Glomerular endothelial cell (primary cell): ENCODE measurements around the gene ANKRD10. TPM values are rescaled to one million over a fixed set of nuclear protein-coding genes. Genes with fewer than 3 reads are reported as not detected.
"Not testable (repeated sequence)": the region's sequence is repeated elsewhere in the genome, so short reads cannot be mapped to it uniquely, and the experiment has no call there.

ENCODE experiments used
- DNase-seq: peaks from one replicate; pipeline ENCODE4 v3.0.0-alpha.2; 2011; ENCODE audit warnings: low read depth, low spot score; ENCODE audit errors: extremely low read depth
- total RNA-seq: library from RNA; depleted of rRNA; stranded (reverse); fragments of >200 nt; gene quantifications from 2 replicates; pipeline ENCODE4 v1.2.3, GENCODE V29; 2015

Gene ANKRD10
- total RNA-seq = 66.0 and 92.9 TPM in 2 replicates

DNA sequence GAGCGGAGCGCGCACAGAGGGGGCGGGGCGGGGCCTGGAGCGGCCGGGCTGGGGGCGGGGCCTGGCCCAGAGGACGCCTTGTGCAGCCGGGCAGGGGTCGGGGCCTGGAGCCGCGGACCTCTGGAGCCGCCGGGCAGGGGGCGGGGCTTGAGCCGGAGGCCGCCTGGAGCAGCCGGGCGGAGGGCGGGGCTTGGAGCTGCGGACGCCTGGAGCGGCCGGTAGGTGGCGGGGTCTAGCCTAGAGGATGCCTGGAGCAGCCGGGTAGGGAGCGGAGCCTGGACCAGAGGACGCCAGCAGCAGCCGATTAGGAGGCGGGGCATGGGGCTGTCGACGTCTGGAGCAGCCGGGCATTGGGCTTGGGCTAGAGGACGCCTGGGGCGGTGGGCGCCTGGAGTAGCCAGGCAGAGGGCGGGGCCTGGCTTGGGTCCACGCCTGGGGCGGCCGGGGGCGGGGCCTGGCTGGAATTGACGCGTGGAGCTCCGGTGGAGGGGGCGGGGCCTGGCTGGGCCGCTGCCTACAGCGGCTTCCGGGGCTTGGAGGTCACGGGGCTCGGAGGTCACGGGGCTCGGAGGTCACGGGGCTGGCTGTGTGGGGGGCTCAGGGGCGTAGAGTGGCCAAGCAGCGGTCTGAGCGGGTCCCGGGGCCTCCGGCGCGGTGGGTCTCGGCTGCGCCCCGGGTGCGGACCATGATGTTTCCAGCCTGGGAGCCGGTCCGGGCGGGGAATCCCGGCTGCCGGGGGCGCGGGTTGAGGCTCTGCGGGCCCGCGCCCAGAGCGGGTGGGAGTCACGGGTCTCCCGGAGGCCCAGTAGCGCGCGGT, at the start of gene ANKRD10:
TSS of gene ANKRD10 (minus strand) at position 13 of the 817 bp plus-strand sequence. CDS start 135 bp downstream, outside the sequence.
- DNase-seq = peak; percentile 80

DNA sequence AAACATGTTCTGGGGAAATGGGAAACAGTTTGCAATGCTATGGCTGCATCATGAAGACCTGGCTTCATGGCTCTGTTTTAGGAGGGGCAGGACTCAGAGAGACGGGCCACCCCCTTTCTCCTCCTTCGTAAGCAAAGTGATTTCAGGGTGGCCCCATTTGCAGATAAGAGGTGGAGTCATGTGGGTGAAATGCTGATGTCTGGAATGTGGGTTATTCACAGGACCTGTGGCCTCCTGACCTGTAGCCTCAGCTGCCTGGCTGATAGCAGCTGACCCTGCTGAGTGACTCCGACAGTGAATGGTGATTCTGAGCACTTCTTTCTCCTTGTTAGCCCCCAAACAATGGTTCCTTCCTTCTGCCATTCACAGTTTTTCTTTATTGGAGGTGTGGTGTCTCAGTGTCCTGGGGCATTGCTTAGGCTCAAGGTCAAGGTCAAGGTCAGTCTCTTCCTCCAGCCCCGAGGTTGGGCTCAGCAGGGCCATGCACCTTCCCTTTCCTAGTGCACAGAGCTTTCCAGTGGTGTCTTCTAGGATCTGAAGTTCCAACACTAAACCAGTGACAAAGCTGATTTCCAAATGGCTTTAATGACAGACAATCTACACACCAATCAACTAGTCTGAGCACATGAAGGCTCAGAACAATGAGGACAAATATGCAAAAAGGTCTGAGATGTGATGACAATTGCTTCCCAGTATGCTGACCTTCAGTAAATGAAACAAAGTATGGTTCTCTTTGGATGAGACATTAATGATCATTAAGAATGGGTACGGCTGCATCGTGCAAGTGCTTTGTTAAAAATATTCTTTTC, 49.6 kb upstream of the ANKRD10 start:
- DNase-seq = no peak

DNA sequence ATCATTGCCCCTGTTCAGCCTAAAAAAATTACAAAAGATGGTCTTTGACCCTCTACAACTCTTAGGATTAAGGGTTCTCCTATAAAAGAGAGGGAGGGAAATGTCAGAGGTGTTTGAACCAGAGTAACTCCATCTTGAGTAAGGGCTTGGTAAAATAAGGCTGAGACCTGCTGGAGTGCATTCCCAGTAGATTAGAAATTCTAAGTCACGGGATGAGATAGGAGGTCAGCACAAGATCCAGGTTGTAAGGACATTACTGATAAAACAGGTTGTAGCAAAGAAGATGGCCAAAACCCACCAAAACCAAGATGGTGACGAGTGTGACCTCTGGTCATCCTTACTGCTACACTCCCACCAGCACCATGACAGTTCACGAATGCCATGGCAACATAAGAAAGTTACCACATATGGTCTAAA, 48.7 kb upstream of the ANKRD10 start:
- no peak for DNase-seq

DNA sequence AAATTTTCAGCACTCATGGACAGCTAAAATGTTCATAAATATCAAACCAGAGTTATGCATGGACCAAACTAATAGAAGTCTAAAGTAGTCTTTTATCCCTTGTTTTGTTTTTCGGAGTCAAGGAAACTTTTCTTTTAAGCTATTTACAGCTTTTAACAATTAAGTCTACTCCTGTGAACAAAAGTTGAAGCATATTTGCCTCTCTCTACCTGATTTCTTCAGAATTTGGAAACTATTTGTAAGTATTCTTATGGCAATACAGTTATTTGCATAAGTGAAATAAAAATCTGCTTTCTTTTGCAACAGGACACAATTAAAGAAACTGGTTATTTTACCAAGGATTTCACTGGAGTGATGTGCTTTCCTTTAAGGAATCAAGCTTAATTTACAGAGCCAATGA, 47.1 kb upstream of the ANKRD10 start:
- no peak for DNase-seq

DNA sequence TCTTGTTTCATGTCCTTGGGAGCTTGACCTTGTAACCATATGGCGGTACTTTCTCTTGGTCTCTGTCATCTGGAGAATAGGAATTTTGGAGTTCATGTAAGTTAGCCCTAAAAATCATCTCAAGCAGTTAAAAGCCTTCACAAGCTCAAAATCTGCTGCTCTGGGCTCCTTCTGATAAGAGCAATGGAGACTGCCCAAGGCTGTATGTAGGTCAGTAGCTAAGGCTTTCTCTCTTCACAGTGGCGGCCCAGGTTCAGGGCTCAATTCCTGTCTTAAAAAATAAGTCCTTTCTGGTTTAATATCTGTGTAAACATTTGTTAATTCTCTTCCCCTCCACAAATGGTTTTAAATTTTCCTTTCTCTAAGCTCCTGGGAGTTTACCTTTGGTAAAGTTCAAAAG, 45.3 kb upstream of the ANKRD10 start:
- DNase-seq = no peak

DNA sequence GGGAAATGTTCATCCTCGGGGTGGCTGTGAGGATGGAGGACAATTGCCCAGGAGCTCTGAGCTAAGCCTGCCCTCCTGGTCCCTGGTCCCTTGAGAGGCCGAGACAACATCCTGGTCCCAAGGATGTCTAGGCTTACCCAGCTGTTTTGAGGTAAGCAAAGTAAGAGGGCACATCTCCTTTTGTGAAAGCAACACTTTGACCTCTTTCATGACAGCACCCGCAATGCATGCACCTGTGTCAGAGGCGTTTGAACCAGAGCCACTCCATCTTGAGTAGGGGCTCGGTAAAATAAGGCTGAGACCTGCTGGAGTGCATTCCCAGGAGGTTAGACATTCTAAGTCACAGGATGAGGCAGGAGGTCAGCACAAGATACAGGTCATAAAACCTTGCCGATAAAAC, 43.1 kb upstream of the ANKRD10 start:
- no peak for DNase-seq

DNA sequence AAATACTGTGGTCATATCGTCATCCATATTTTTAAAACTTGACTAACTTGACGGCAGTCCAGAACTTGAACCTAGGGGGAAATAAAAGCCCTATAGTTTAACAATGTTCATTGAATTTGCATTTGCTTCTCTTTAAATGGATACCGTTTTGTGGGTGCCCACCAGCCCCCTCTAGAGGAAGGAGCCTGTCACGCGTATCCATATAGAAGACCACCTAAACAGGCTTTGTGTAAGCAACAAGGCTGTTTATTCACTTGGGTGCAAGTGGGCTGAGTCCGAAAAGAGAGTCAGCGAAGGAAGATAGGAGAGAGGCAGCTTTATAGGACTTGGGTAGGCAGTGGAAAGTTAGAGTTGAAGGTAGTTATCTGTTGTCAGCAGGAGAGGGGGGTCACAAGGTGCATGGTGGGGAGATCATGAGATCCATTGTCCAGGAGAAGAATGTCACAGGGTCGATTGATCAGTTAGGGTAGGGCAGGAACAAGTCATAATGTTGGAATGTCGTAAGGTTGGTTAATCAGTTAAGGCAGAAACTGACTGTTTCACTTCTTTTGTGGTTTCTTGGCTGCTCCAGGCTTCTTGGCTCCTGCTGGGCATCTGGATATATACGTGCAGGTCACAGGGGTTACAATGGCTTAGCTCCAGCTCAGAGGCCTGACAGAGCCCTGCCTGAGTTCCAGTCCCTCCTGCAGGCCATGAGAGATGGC, 42.5 kb upstream of the ANKRD10 start:
- no peak for DNase-seq

DNA sequence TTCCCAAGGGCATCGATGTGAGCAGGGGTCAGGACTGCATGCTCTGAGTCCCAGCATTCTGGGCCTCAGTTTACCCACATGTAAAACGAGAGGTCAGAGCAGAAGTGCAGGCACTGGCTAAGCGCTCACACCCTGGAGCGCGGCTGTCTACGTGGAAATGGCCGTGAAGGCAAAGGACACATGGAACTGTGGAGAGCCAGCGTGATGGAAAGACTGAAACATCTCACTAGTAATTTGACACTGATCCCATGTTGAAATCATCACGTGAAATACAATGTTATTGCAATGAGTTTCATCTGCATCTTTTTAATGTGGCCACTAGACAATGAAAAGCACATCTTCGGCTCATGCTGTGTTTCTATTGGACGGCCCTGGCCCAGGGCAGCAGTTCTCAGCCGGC, 41.3 kb upstream of the ANKRD10 start:
- DNase-seq = not testable (repeated sequence)

DNA sequence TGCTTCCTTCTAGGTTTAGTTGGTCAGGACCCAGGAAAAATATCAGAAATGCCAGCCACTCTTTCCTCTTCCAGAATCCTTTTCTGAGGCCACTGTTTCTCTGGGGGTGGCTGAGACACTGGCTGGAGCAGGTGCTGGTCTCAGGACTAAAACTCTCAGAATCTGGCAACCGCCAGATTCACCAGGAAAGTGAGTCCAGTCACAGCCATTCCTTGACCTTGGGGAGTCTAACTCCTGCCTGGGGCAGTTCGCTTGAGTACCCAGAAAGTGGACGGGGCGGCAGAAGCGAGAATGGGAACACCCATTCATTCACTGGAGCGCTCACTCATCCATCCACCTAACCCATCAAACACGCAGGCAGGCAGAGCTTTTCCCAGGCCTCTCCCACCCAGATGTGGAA, 40.7 kb upstream of the ANKRD10 start:
- not testable (repeated sequence) for DNase-seq

DNA sequence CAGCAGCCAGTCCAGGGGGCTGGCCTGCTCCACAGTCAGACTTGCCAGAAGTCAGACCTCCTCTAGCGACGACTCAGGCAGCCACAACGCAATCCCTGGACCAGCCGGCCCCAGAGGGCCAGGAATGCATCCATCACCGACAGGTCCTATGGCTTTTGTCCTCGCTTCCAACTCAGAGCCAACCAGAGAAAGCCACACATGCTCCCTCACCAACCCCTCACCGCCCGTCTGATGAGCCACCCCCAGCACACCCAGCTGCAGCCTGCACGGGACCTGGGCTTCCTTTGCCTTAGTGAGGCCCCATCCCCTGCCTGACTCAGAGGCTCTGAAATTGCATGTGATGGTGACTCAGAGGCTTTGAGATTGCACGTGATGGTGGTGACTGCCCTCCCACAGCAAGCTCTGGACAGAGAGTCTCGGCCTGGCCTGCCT, 40.2 kb upstream of the ANKRD10 start:
- DNase-seq = peak; percentile 66

DNA sequence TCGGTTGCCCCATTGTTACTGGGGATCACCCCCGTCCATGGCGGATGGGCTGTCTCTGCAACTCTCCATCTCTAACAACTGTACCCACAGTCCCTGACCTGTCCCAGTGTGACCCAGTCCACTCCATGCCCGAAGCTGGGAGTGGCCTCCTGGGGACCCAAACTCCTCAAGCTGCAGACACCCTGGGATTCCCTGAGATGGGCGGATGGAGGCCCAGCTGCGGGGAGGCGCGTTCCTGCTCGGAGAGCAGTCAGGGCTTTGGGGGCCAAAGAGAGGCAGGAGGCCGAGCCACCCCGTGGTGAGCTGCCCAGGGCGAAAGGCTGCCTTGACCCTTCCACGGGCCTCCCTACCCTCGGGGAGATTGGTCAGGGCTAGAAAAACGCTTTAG, 39.7 kb upstream of the ANKRD10 start:
- DNase-seq = not testable (repeated sequence)

DNA sequence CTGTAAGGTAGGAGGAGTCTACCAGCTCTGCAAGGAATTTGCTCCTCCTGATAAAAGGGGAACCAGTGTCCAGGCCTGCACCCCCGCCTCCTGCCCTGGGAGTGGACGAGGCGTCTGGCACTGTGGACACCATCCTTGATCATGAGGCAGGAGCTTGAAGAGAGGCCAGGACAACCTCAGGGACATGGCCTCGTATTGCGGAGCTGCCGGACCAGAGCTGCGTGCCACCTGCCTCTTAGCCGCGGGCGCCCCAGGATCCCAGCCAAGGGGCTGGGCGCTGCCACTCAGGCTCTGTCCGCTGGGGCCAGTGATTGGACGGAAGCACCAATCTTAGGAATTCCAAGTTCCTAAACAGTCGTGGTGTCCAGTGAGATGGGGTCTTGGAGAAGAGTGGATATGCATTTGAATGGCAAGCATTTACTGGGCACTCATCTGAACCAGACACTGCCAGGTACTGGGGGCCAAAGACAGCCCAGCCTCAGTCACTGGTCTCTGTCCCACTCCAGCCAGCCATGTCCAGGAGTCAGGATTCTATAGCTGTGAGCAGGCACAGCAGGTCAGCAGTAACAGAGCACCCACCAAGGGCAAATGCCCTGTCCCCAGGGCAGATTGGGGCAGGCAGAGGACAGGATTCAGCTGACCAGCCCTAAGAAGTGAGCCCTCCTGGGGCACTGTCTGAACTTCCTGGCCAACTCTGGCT, 39.1 kb upstream of the ANKRD10 start:
- DNase-seq = no peak

DNA sequence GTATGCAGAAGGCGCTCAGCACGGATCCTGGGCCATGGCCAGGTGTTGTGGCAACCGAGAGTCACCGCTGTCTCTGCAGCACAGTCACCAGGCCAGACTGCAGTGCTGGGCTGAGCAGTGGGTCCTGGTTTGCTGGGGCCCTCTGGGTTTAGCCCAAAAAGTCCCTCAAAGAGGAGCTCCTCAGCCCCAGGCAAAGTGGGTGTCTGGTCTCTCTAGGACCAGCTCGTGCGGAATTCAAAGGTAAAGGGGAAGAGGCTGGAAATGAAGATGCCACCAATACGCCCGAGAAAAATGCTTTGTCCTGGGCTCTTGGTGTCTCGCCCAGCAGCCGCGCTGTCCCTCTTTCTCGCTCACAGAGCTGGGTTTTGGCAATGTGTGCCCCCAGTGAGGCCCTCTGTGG, 38.5 kb upstream of the ANKRD10 start:
- DNase-seq = no peak

DNA sequence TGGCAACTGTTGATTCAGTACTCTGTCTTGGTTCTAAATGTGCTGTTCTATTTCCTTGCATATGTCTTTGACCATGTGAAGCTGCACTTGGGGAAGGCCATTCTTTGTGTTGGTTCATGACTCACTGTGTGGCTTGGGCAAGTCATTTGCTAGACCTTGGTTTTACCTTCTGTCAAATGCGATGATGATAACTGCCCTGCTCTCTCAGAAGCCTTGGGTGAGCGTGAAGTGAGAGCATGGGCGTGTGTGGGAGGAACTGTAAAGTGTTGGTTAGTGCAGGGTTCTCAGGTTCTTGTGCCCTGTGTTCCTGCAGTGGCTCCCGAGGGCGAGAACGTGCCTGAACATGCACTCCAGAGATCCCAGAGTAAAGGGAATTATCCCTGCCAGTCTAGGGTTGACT, 37.3 kb upstream of the ANKRD10 start:
- not testable (repeated sequence) for DNase-seq

DNA sequence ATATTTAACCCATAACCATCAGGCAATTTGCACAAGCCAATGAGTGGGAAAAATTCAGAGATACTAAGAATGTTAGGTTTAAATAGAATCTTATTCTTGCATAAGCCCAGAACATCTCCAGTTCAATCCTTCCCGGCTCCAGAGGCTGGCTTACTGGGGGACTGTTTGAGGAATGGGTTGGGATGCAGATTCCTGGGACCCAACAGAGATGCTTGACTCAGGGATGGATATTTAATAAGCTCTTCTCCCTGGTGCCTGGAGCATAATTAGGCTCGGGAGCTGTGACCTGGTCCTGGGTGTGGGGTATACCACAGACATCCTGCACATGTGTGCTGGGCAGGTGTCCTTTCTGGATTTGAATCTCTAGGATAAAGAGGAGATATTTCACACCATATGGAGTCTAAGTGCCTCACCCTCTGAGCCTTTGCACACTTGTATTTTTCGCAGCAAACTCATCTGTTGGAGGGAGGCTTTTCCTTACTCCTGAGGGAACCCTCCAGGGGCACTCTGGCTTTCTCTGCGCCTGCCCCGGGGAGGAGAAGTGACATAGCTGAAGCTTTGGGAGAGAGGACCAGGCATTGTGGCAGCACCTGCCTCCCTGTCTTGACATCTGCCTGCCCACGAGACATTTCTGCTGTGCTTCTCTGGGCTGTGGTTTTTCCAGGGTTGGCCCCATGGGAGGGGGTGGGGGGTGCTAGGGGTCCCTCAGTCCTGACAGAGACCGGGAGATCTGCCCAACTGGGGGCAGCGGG, 36.1 kb upstream of the ANKRD10 start:
- no peak for DNase-seq

DNA sequence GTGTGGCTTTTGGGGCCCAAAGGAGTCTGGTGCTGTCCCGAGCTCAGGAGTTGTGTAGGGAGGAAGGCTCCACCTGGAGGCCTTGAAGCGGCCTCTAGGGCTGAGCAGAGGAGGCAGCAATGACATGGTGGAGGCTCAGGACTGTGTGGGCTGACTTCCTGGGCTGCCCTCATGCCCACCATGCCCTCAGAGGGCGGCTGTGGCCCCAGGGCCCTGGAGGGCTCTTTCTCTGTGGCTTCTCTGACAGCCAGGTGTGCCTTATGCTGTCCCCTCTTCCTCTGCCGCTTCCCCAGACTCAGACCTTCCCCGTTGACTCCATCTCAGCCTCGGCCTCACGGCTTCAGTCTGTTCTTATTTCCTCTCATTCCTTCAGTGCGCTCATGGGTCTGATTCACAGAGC, 35.5 kb upstream of the ANKRD10 start:
- no peak for DNase-seq

DNA sequence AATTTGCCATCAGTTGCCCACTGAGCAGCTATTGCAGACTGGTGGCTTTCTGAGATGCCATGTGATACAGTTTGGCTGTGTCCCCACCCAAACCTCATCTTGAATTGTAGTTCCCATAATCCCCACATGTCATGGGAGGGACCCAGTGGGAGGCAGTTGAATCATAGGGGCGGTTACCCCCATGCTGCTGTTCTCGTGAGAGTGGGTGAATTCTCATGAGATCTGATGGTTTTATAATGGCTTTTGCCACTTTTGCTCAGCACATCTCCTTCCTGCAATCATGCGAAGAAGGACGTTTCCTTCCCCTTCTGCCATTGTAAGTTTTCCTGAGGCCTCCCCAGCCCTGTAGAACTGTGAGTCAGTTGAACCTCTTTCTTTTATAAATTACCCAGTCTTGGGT, 34.8 kb upstream of the ANKRD10 start:
- DNase-seq = no peak

DNA sequence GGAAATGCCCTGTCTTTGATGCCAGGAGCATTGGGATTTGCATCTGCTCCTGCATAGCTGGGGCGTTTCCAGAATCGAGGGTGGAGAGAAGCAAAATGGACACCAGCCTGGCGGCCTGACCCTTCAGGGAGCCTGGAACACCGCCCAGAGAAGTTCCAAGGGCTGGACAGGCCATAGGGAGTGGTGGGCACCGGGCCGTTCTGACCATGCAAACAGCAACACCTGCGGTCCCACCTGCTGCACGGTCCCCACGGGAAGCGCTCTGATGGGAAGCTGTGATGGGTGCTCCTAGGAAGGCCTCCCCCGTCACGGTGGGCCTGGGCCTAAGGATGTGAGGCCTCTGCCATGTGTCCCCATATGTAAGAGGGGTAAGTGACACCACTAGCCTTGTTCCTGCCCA, 34.2 kb upstream of the ANKRD10 start:
- no peak for DNase-seq

DNA sequence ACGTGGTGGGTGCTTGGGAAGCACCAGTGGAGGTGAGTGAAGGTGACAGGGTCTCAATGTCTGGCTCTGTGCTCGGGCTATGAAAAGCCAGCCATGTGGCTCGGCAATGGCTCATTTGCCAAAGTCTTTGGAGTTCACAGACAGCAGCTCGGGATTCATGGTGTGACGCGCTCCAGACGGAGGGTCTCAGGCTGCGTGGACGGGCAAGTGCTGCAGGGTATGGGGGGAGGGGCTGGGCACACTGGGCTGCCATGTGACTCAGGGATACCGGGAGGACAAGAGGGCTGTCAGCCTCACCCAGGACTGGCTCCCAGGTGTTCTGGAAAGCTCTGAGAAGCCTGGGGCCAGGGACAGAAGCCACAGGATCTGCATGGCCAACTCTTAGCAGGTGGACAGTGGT, 32.5 kb upstream of the ANKRD10 start:
- not testable (repeated sequence) for DNase-seq
